K562 (cell line): ENCODE data around the gene MICAL2. TPM values are rescaled to one million over a fixed set of nuclear protein-coding genes. Genes with fewer than 3 reads are reported as not detected.

Experiments
- ATAC-seq: fragments of 200-7000 bp; cut with Tn5 transposase; 3 replicates; pipeline ENCODE4 v1.9.1; 2020; ENCODE audit warnings: moderate library complexity
- BruUV-seq: library from RNA; stranded (reverse); fragments of 400-500 nt; replicated peaks from 2 replicates; lab custom pipeline; 2021; lab: Mats Ljungman, UMichigan
- CTCF ChIA-PET: fragments of 300-600 bp; formaldehyde crosslinking; extraction: SDS; loops from one replicate; lab custom pipeline; 2021; ENCODE audit warnings: low intra/inter-chr PET ratio; lab: Yijun Ruan, JAX
- POLR2A ChIA-PET: fragments of 300-600, 350-650 bp; sonication (Branson Sonifier 250); formaldehyde crosslinking; extraction: SDS; loops from one replicate; lab custom pipeline; 2021; ENCODE audit warnings: antibody characterized with exemption, inconsistent platforms; lab: Yijun Ruan, JAX
- DNase-seq, 4 experiments: peaks; one replicate each; pipeline versions ENCODE4 v3.0.0 to v3.0.0-alpha.2; 2011 to 2018; ENCODE audit warnings: low spot score in 3 of 4, mixed read lengths in 3 of 4; ENCODE audit errors: extremely low read depth in 1 of 4
- FAIRE-seq: peaks from 2 replicates; lab custom pipeline; 2011; peaks lifted over from hg19 to GRCh38; lab: Jason Lieb, UNC
- H2AFZ ChIP-seq: 2 replicates; pipeline ENCODE4 v1.6.0; 2011; ENCODE audit warnings: low read depth, low read length, control low read depth, inconsistent platforms
- H3K27ac ChIP-seq: fragments of 200-600 bp; 3 replicates; pipeline ENCODE4 v1.8.0; 2011; ENCODE audit warnings: low read depth, mild to moderate bottlenecking, control low read depth, inconsistent platforms, low read length, moderate library complexity, mixed read lengths; ENCODE audit errors: extremely low read depth
- H3K27me3 ChIP-seq, 2 experiments: fragments of 300-600 bp in 1 of 2; 2 replicates in 1 of 2; 3 replicates in 1 of 2; pipeline versions ENCODE4 v1.6.0 to v1.8.0; 2011; ENCODE audit warnings: inconsistent platforms in 2 of 2, low read length in 2 of 2, mild to moderate bottlenecking in 1 of 2, mixed read lengths in 1 of 2, moderate library complexity in 1 of 2; ENCODE audit not compliant: control insufficient read depth in 2 of 2, insufficient read depth in 2 of 2
- H3K36me3 ChIP-seq: fragments of 300-600 bp; 3 replicates; pipeline ENCODE4 v1.8.0; 2011; ENCODE audit warnings: mild to moderate bottlenecking, low read length, inconsistent platforms; ENCODE audit not compliant: control insufficient read depth, insufficient read depth
- H3K4me1 ChIP-seq, 2 experiments: fragments of 200-600 bp in 1 of 2; replicated peaks in 1 of 2; 2 replicates in 1 of 2; 3 replicates in 1 of 2; pipeline versions ENCODE4 v1.5.1 to v1.8.0; 2011; ENCODE audit warnings: inconsistent platforms in 2 of 2, low read length in 2 of 2, mild to moderate bottlenecking in 1 of 2, mixed read lengths in 1 of 2, moderate library complexity in 1 of 2; ENCODE audit not compliant: control insufficient read depth in 2 of 2, insufficient read depth in 2 of 2
- H3K4me2 ChIP-seq: 2 replicates; pipeline ENCODE4 v1.6.1; 2011; ENCODE audit warnings: low read length, control low read depth, inconsistent platforms, mixed read lengths; ENCODE audit not compliant: insufficient read depth
- H3K4me3 ChIP-seq: fragments of 200-600 bp; sonication (generic), shearing (Covaris generic); 2 replicates; pipeline ENCODE4 v1.5.1; 2016; ENCODE audit warnings: control low read depth, inconsistent platforms
- H3K79me2 ChIP-seq: fragments of 200-600 bp; 3 replicates; pipeline ENCODE4 v1.8.0; 2011; ENCODE audit warnings: low read length, inconsistent platforms; ENCODE audit not compliant: control insufficient read depth, insufficient read depth
- H3K9ac ChIP-seq, 2 experiments: 2 replicates each; pipeline versions ENCODE4 v1.6.0 to v1.6.1; 2011; ENCODE audit warnings: low read depth in 2 of 2, low read length in 2 of 2, control low read depth in 1 of 2, inconsistent platforms in 1 of 2, mild to moderate bottlenecking in 1 of 2, mixed read lengths in 1 of 2; ENCODE audit not compliant: insufficient read depth in 1 of 2
- H3K9me1 ChIP-seq: one replicate; pipeline ENCODE4 v1.6.0; 2011; ENCODE audit warnings: inconsistent platforms, mild to moderate bottlenecking, low read length, moderate library complexity; ENCODE audit not compliant: control insufficient read depth, insufficient read depth
- H3K9me3 ChIP-seq: replicated peaks from 2 replicates; pipeline ENCODE4 v1.5.1; 2011; ENCODE audit warnings: low read depth, low read length, inconsistent platforms; ENCODE audit not compliant: control insufficient read depth, insufficient read depth
- H4K20me1 ChIP-seq: replicated peaks from 2 replicates; pipeline ENCODE4 v1.6.1; 2011; ENCODE audit warnings: low read length, inconsistent platforms, mixed read lengths; ENCODE audit not compliant: control insufficient read depth, insufficient read depth
- CREM ChIP-seq: IDR thresholded peaks from 2 replicates; pipeline ENCODE4 v1.6.1; 2014; ENCODE audit warnings: antibody characterized with exemption, low read depth
- ESRRA ChIP-seq: fragments of 450-650 bp; IDR thresholded peaks from 2 replicates; pipeline ENCODE4 v1.6.1; 2014; ENCODE audit warnings: low read depth, mild to moderate bottlenecking, moderate library complexity, borderline replicate concordance
- ILF3 ChIP-seq: fragments of 450-650 bp; IDR thresholded peaks from 2 replicates; pipeline ENCODE4 v1.6.1; 2018; ENCODE audit warnings: antibody characterized with exemption, mild to moderate bottlenecking, moderate library complexity, borderline replicate concordance
- JUND ChIP-seq, 2 experiments: IDR thresholded peaks; 2 replicates in 1 of 2; 3 replicates in 1 of 2; pipeline ENCODE4 v1.6.1; 2011; ENCODE audit warnings: borderline replicate concordance in 2 of 2, low read depth in 2 of 2, low read length in 2 of 2, improper control_type of control experiment in 1 of 2, missing biosample characterization in 1 of 2, missing genetic modification characterization in 1 of 2, missing genetic modification reagents in 1 of 2
- POLR3A ChIP-seq: IDR thresholded peaks from 2 replicates; pipeline ENCODE4 v1.6.1; 2011; ENCODE audit warnings: borderline replicate concordance, mild to moderate bottlenecking, moderate library complexity; ENCODE audit not compliant: insufficient read length, insufficient read depth; ENCODE audit errors: extremely low read depth
- WGBS: fragments of 100-300 bp; shearing (Covaris generic); methylation state at CpG from one replicate; pipeline ENCODE4 v1.1.6; 2016; ENCODE audit warnings: low coverage, mixed read lengths; ENCODE audit not compliant: insufficient coverage; ENCODE audit errors: missing lambda C conversion rate; 5-methylcytosine and 5-hydroxymethylcytosine counted together
- in situ Hi-C: fragments of 300-500 bp; cut with MboI; formaldehyde crosslinking; loops from 4 replicates; pipeline ENCODE4 v1.15.0; 2018; ENCODE audit warnings: inconsistent platforms, mixed read lengths
- intact Hi-C: fragments of 100-400 bp; cut with micrococcal nuclease; formaldehyde crosslinking; loops from 2 replicates; pipeline ENCODE4 v1.14.2; 2022
- polyA plus RNA-seq, 8 experiments: library from polyadenylated mRNA; depleted of rRNA in 4 of 8; stranded (reverse) in 5 of 8; unstranded in 3 of 8; fragments of >200 nt; fragmentation: Nextera tagmentation in 2 of 8; fragmentation: Illumina TruSeq in 1 of 8; extraction: Ambion mirVana in 2 of 8; extraction: Trizol in 1 of 8; gene quantifications; 2 replicates each; pipeline versions ENCODE4 v1.2.1 to v1.2.3, GENCODE V29; 2011 to 2014; ENCODE audit warnings: inconsistent platforms in 1 of 8, missing spikeins in 1 of 8
- total RNA-seq, 7 experiments: library from RNA; depleted of rRNA in 6 of 7; stranded (reverse); fragments of >200 nt in 6 of 7; fragmentation: Illumina TruSeq in 2 of 7; extraction: Trizol in 2 of 7; gene quantifications; 2 replicates each; pipeline versions ENCODE4 v1.2.1 to v1.2.3, GENCODE V29; 2011 to 2021; ENCODE audit warnings: low replicate concordance in 1 of 7
- TF ChIP-seq, protein P1 (sequence below): fragments of 250-450 bp; sonication (Bioruptor Pico); IDR thresholded peaks from 2 replicates; pipeline ENCODE4 v1.5.0; 2021; ENCODE audit warnings: mild to moderate bottlenecking, borderline replicate concordance

MICAL2 gene
- total and polyA plus RNA-seq, 9 of the 15 experiments (the other 6 are each of a cell fraction or from before 2014, with no cell fraction given) = 4.7 to 64.2 (median 33.6) TPM

DNA sequence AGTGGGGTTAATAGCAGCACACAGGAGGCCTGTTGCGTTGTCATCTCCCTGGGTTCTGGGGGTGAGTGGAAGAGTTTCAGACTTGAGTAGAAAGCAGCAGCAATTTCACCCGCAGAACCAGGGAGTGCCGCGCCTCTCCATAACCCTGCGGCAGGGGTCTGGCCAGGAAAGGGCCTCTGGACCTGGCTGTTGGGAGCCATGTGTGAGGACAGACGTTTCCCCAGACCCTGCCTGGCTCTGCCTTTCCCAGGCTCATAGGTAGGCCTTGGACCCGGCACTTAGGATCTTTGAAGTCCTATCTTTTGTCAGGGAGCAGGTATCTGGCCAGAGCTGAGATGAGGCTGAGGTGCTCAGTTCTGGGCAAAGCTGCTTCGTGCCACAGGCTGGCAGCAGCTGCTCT lies 160.4 kb downstream of the MICAL2 start:
- Histone ChIP-seq H3K36me3 (no peaks in the 10 kb centered on the region), H3K9ac (0 out of 4 replicates have a peak overlapping the region, but pooled peaks of 1 of the 2 experiments have one; percentile 15), H2AFZ (no peak overlapping the region), H3K79me2 (no peaks in the 10 kb centered on the region), H3K4me1 (peaks cover 24 to 38% of the 10 kb centered on the region in 2 experiments), H3K9me3 (no peaks in the 10 kb centered on the region), H3K4me3 (no peak overlapping the region), H3K9me1 (no peaks in the 10 kb centered on the region), H4K20me1 (no peaks in the 10 kb centered on the region), H3K4me2 (no peak overlapping the region), H3K27ac (no peak overlapping the region), H3K27me3 (no peaks in the 10 kb centered on the region)
- TF ChIP-seq, protein P1, sequence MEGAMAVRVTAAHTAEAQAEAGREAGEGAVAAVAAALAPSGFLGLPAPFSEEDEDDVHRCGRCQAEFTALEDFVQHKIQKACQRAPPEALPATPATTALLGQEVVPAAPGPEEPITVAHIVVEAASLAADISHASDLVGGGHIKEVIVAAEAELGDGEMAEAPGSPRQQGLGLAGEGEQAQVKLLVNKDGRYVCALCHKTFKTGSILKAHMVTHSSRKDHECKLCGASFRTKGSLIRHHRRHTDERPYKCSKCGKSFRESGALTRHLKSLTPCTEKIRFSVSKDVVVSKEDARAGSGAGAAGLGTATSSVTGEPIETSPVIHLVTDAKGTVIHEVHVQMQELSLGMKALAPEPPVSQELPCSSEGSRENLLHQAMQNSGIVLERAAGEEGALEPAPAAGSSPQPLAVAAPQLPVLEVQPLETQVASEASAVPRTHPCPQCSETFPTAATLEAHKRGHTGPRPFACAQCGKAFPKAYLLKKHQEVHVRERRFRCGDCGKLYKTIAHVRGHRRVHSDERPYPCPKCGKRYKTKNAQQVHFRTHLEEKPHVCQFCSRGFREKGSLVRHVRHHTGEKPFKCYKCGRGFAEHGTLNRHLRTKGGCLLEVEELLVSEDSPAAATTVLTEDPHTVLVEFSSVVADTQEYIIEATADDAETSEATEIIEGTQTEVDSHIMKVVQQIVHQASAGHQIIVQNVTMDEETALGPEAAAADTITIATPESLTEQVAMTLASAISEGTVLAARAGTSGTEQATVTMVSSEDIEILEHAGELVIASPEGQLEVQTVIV (CRISPR knock-in tag) = no peak
- no peak for TF ChIP-seq ILF3
- no peak for TF ChIP-seq JUND (IDR thresholded peaks at IDR 0.05; ENCODE audit: borderline replicate concordance, low read depth, low read length)
- TF ChIP-seq JUND (tag; IDR thresholded peaks at IDR 0.05; ENCODE audit: borderline replicate concordance, low read depth, low read length) = no peak
- no peak for TF ChIP-seq CREM
- no peak for TF ChIP-seq POLR3A
- TF ChIP-seq ESRRA = no peak
- WGBS = 67% methylated on average over 6 of the region's 8 CpGs
- in situ Hi-C loops = no loop called here
- DNase-seq (no peak), ATAC-seq (no peak), FAIRE-seq (no peak)
- intact Hi-C loops = no loop called here
- ChIA-PET CTCF (no interaction called here), POLR2A (interaction anchor here (1.2 to 2.2 kb wide), 2 partner anchors 10 to 13 kb away, joined by 3 to 9 read pairs; no protein-coding TSS in a partner anchor)
- BruUV-seq = no TSS peak
